Calu3 (cell line): ENCODE results near the gene GPATCH11. TPM values are rescaled to one million over a fixed set of nuclear protein-coding genes. Genes with fewer than 3 reads are reported as not detected.

Source experiments
- BruUV-seq: library from RNA; stranded (reverse); fragments of 400-500 nt; replicated peaks from 2 replicates; lab custom pipeline; 2021; lab: Mats Ljungman, UMichigan
- CTCF ChIA-PET: fragments of 300-600 bp; sonication (Branson Sonifier 250); formaldehyde crosslinking; loops from one replicate; lab custom pipeline; 2022; ENCODE audit warnings: antibody characterized with exemption; lab: Charles Lee
- DNase-seq: peaks from one replicate; pipeline ENCODE4 v3.0.0; 2022
- H3K27ac Mint-ChIP-seq: one replicate; pipeline ENCODE4 v1.8.0; 2022; ENCODE audit warnings: mixed read lengths; ENCODE audit not compliant: unreplicated experiment
- H3K27me3 Mint-ChIP-seq: one replicate; pipeline ENCODE4 v1.8.0; 2022; ENCODE audit warnings: mixed read lengths; ENCODE audit not compliant: unreplicated experiment
- H3K36me3 Mint-ChIP-seq: one replicate; pipeline ENCODE4 v1.8.0; 2022; ENCODE audit warnings: mild to moderate bottlenecking, moderate library complexity, mixed read lengths; ENCODE audit not compliant: insufficient read depth, unreplicated experiment
- H3K4me1 Mint-ChIP-seq: one replicate; pipeline ENCODE4 v1.8.0; 2022; ENCODE audit warnings: mild to moderate bottlenecking, low read depth, mixed read lengths; ENCODE audit not compliant: unreplicated experiment
- H3K4me3 Mint-ChIP-seq: one replicate; pipeline ENCODE4 v1.8.0; 2022; ENCODE audit warnings: mild to moderate bottlenecking, low read depth, moderate library complexity, mixed read lengths; ENCODE audit not compliant: unreplicated experiment
- H3K9me3 Mint-ChIP-seq: one replicate; pipeline ENCODE4 v1.8.0; 2022; ENCODE audit warnings: low read depth, mixed read lengths; ENCODE audit not compliant: unreplicated experiment
- intact Hi-C: fragments of 100-400 bp; cut with micrococcal nuclease; formaldehyde crosslinking; loops from one replicate; pipeline ENCODE4 v1.10.0; 2022; ENCODE audit not compliant: unreplicated experiment
- total RNA-seq: library from RNA; stranded (reverse); gene quantifications from 2 replicates; pipeline ENCODE4 v1.2.3, GENCODE V29; 2022
- TF ChIP-seq, protein P1 (sequence below): fragments of 200-600 bp; IDR thresholded peaks from one replicate; pipeline ENCODE4 v1.8.0; 2022; ENCODE audit warnings: antibody characterized with exemption; ENCODE audit not compliant: unreplicated experiment

GPATCH11 gene
- total RNA-seq, 1 experiment from 2014 or later = 5.4 TPM

DNA sequence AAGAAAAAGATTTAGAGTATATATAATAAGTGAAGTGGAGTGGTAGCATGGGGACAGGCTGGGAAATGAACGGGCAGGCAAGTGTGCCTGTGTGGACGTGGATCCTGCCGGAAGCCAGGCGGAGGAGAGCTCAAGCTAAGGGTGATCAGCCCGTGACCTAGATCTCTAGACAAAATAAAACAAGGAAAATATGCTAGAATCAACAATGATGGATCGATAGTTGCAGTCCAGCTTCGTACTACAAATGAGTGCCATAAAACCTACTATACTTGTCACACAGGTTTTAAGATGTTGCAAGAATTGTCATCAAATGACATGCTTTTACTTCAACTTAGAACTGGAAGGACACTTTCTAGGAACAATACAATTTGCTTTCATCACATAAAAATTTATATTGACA is 64.0 kb downstream of the GPATCH11 start:
- DNase-seq = peak; percentile 45
- peaks cover 47% of the 10 kb centered on the region for H3K4me1 Mint-ChIP-seq
- BruUV-seq = no TSS peak
- H3K36me3 Mint-ChIP-seq = peaks cover 43% of the 10 kb centered on the region
- intact Hi-C loops = loop anchor here (5.0 kb wide), 1 partner anchor 84 kb away; the partner anchor contains the start of genes CEBPZ and NDUFAF7
- CTCF ChIA-PET = no interaction called here
- TF ChIP-seq, protein P1, sequence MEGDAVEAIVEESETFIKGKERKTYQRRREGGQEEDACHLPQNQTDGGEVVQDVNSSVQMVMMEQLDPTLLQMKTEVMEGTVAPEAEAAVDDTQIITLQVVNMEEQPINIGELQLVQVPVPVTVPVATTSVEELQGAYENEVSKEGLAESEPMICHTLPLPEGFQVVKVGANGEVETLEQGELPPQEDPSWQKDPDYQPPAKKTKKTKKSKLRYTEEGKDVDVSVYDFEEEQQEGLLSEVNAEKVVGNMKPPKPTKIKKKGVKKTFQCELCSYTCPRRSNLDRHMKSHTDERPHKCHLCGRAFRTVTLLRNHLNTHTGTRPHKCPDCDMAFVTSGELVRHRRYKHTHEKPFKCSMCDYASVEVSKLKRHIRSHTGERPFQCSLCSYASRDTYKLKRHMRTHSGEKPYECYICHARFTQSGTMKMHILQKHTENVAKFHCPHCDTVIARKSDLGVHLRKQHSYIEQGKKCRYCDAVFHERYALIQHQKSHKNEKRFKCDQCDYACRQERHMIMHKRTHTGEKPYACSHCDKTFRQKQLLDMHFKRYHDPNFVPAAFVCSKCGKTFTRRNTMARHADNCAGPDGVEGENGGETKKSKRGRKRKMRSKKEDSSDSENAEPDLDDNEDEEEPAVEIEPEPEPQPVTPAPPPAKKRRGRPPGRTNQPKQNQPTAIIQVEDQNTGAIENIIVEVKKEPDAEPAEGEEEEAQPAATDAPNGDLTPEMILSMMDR = no peak
- peak overlapping the region; percentile 52 for H3K4me3 Mint-ChIP-seq
- peak overlapping the region; percentile 97 for H3K27ac Mint-ChIP-seq
- no peaks in the 10 kb centered on the region for H3K27me3 Mint-ChIP-seq
- H3K9me3 Mint-ChIP-seq = no peaks in the 10 kb centered on the region

Other genes with a start within 250 kb of the GPATCH11 start
- gene STRN, start 118.0 kb upstream of the GPATCH11 start, total RNA-seq = 25.9 and 29.3 TPM in 2 replicates
- gene HEATR5B, start 146 bp upstream of the GPATCH11 start, total RNA-seq = 12.2 and 13.1 TPM in 2 replicates
- 91.2 and 121 TPM in 2 replicates for gene EIF2AK2, start 72.5 kb downstream of the GPATCH11 start, total RNA-seq
- not detected in 2 replicates for gene SULT6B1, start 104.2 kb downstream of the GPATCH11 start, total RNA-seq
- gene CEBPZOS, start 112.0 kb downstream of the GPATCH11 start, total RNA-seq = 37.6 and 40.7 TPM in 2 replicates
- 60.7 and 64.9 TPM in 2 replicates for gene CEBPZ, start 147.1 kb downstream of the GPATCH11 start, total RNA-seq
- 20.4 and 22.3 TPM in 2 replicates for gene NDUFAF7, start 147.1 kb downstream of the GPATCH11 start, total RNA-seq
- 24.8 and 33.4 TPM in 2 replicates for gene PRKD3, start 240.3 kb downstream of the GPATCH11 start, total RNA-seq